ENCODE results near the gene CD74.
A peak's percentile ranks its signal among the peaks of the same experiment; 100 is the strongest.
"Not testable (repeated sequence)": the region's sequence is repeated elsewhere in the genome, so short reads cannot be mapped to it uniquely, and the experiment has no call there.

Gene CD74

DNA sequence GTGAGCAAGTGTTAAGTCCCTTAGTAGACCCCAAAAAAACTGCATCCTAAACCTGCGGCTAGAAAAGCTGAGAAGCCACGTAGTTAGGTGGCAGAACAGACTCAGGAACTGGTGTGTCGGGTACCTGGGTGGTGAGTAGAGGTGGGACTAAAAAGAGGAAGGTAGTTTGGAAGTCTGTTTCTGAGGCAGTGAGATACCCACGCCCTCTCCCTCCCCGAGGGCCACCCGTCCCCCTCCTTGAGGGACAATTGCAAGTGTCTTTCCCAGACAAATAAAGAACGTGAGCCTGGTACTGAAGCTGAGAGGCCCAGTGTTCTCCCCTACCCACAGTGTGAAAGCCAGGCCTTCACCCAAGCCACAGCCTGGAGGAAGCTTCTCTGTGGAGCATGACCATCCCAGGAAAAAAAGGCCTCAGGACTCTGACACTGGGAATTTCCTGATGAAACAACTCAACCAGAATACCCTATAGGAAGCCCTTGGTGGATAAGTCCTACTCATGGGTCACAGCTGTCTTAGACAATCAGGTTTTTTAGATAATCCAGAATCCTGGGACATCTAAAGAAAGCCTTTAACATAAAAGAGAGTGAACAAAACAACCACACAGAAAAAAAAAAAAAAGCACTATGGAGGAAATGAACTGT, 7.0 kb upstream of the CD74 start:
- H2BK15ac ChIP-seq (ENCODE audit: low read length), result no peak overlapping the region
- H2BK12ac ChIP-seq (ENCODE audit: low read length), result no peak overlapping the region
- no peak overlapping the region for H3K4me3 ChIP-seq (ENCODE audit: low read length in 2 of 2)
- no peak overlapping the region for H4K91ac ChIP-seq (ENCODE audit: low read depth, low read length, poor library complexity)
- no peaks in the 10 kb centered on the region for H3K79me1 ChIP-seq (ENCODE audit: low read depth, low read length)
- H3K27me3 ChIP-seq (ENCODE audit: control insufficient read depth in 3 of 3, insufficient read depth in 3 of 3, low read depth in 1 of 3, low read length in 3 of 3), result peaks cover 0 to 4% (median 0%) of the 10 kb centered on the region in 3 experiments
- DNase-seq (ENCODE audit: low spot score), result no peak
- no peak overlapping the region for H3K9ac ChIP-seq (ENCODE audit: low read depth, low read length, poor library complexity)
- WGBS, 2 donors (ENCODE audit: extremely low coverage in 2 of 2, insufficient read length in 2 of 2, insufficient replicate concordance in 1 of 2), result no CpG with 5 or more reads among the region's 7 CpGs
- H3K4me2 ChIP-seq (ENCODE audit: insufficient read depth, low read length, poor library complexity, severe bottlenecking), result no peak overlapping the region
- H3K27ac ChIP-seq (replicated peaks; ENCODE audit: low read length), result no peak overlapping the region
- H3K36me3 ChIP-seq (replicated peaks in 1 of 2; ENCODE audit: control insufficient read depth in 2 of 2, insufficient read depth in 2 of 2, low read length in 2 of 2), result no peaks in the 10 kb centered on the region
- no peak overlapping the region for H3K18ac ChIP-seq (ENCODE audit: low read length)
- no peaks in the 10 kb centered on the region for H3K9me3 ChIP-seq (replicated peaks in 1 of 2; ENCODE audit: control insufficient read depth in 2 of 2, insufficient read depth in 1 of 2, low read depth in 1 of 2, low read length in 2 of 2)
- H3K23ac ChIP-seq (ENCODE audit: low read depth, low read length, poor library complexity), result no peak overlapping the region
- H4K8ac ChIP-seq (ENCODE audit: low read depth, low read length), result no peak overlapping the region
- no peak overlapping the region for H2AFZ ChIP-seq (ENCODE audit: low read length)
- no peak overlapping the region for H2BK120ac ChIP-seq (ENCODE audit: low read depth, low read length)
- H2BK5ac ChIP-seq (ENCODE audit: low read length), result no peak overlapping the region
- no peak overlapping the region for H3K4ac ChIP-seq (ENCODE audit: low read length)
- H3K4me1 ChIP-seq (ENCODE audit: control insufficient read depth in 2 of 2, insufficient read depth in 1 of 2, low read depth in 1 of 2, low read length in 2 of 2), result peaks cover 0 to 2% of the 10 kb centered on the region in 2 donors
- H3K14ac ChIP-seq (ENCODE audit: low read length), result no peak overlapping the region
- H2AK5ac ChIP-seq (ENCODE audit: low read depth, low read length), result no peak overlapping the region

GRCh38 chr5:150413902-150414790, 1.4 kb upstream of the CD74 start:
- not testable (repeated sequence) for H2BK120ac ChIP-seq (ENCODE audit: low read depth, low read length); H3K4ac ChIP-seq (ENCODE audit: low read length); H2BK5ac ChIP-seq (ENCODE audit: low read length); H3K27ac ChIP-seq (replicated peaks; ENCODE audit: low read length); H3K9me3 ChIP-seq (replicated peaks in 1 of 2; ENCODE audit: control insufficient read depth in 2 of 2, insufficient read depth in 1 of 2, low read depth in 1 of 2, low read length in 2 of 2); H3K18ac ChIP-seq (ENCODE audit: low read length); H3K36me3 ChIP-seq (replicated peaks in 1 of 2; ENCODE audit: control insufficient read depth in 2 of 2, insufficient read depth in 2 of 2, low read length in 2 of 2); DNase-seq (ENCODE audit: low spot score); H3K23ac ChIP-seq (ENCODE audit: low read depth, low read length, poor library complexity); H3K27me3 ChIP-seq (ENCODE audit: control insufficient read depth in 3 of 3, insufficient read depth in 3 of 3, low read depth in 1 of 3, low read length in 3 of 3); H3K79me1 ChIP-seq (ENCODE audit: low read depth, low read length); H3K14ac ChIP-seq (ENCODE audit: low read length); H2AK5ac ChIP-seq (ENCODE audit: low read depth, low read length); H3K4me2 ChIP-seq (ENCODE audit: insufficient read depth, low read length, poor library complexity, severe bottlenecking); H2AFZ ChIP-seq (ENCODE audit: low read length); H4K8ac ChIP-seq (ENCODE audit: low read depth, low read length); H2BK12ac ChIP-seq (ENCODE audit: low read length); H3K9ac ChIP-seq (ENCODE audit: low read depth, low read length, poor library complexity); H4K91ac ChIP-seq (ENCODE audit: low read depth, low read length, poor library complexity); H3K4me3 ChIP-seq (ENCODE audit: low read length in 2 of 2)
- Histone ChIP-seq H3K4me1 (ENCODE audit: control insufficient read depth in 2 of 2, insufficient read depth in 1 of 2, low read depth in 1 of 2, low read length in 2 of 2) (peaks cover 9 to 12% of the 10 kb centered on the region in 2 donors), H2BK15ac (ENCODE audit: low read length) (peak overlapping the region; percentile 30)
- no CpG with 5 or more reads among the region's 16 CpGs for WGBS, 2 donors (ENCODE audit: extremely low coverage in 2 of 2, insufficient read length in 2 of 2, insufficient replicate concordance in 1 of 2)

DNA sequence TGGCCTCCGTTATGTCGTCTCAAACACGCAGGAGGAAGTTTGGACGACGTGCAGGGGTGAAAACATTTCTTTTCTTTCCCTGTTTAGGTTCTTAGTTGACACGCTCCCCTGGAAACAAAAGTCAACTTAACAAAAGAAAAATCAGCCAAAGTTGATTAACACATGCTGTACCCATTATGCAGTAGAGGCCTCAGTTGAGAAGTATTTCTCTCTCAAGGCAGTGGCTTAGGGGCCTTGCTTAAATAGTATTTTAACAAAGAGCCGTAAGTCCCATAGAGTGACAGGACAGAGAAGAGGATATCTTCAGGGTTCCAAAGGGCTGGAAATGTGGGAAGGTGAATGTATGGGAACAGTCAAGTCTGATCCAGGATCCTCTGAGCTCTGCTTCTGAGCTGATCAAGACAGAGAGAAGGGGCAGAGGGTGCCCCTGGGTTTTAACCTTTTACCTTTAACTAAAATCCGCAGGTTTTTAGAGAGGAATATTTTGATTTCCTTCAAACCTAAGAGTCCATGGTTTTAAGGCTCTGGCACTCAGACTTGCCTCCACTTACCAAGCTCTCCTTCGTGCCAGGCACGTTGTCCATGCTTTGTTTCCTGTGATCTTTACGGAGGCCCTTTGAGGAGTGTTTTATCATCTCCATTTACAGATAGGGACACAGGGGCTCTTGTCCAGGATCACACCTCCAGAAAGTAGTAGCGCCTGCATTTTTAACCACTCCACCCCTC, 629 bp upstream of the CD74 start:
- Histone ChIP-seq H4K8ac (ENCODE audit: low read depth, low read length) (no peak overlapping the region), H2BK15ac (ENCODE audit: low read length) (peak overlapping the region; percentile 30), H3K4ac (ENCODE audit: low read length) (no peak overlapping the region), H3K4me1 (ENCODE audit: control insufficient read depth in 2 of 2, insufficient read depth in 1 of 2, low read depth in 1 of 2, low read length in 2 of 2) (peaks cover 9 to 12% of the 10 kb centered on the region in 2 donors), H2BK5ac (ENCODE audit: low read length) (no peak overlapping the region), H2AK5ac (ENCODE audit: low read depth, low read length) (no peak overlapping the region), H3K4me2 (ENCODE audit: insufficient read depth, low read length, poor library complexity, severe bottlenecking) (peak overlapping the region; percentile 70), H3K27ac (replicated peaks; ENCODE audit: low read length) (no peak overlapping the region), H3K27me3 (ENCODE audit: control insufficient read depth in 3 of 3, insufficient read depth in 3 of 3, low read depth in 1 of 3, low read length in 3 of 3) (no peaks in the 10 kb centered on the region), H3K18ac (ENCODE audit: low read length) (peak overlapping the region; percentile 79), H2AFZ (ENCODE audit: low read length) (peak overlapping the region; percentile 90), H3K79me1 (ENCODE audit: low read depth, low read length) (no peaks in the 10 kb centered on the region), H3K23ac (ENCODE audit: low read depth, low read length, poor library complexity) (no peak overlapping the region), H3K36me3 (replicated peaks in 1 of 2; ENCODE audit: control insufficient read depth in 2 of 2, insufficient read depth in 2 of 2, low read length in 2 of 2) (no peaks in the 10 kb centered on the region), H3K4me3 (ENCODE audit: low read length in 2 of 2) (peak overlapping the region in 1 of 2 donors; percentile 38), H3K14ac (ENCODE audit: low read length) (no peak overlapping the region), H2BK120ac (ENCODE audit: low read depth, low read length) (no peak overlapping the region), H2BK12ac (ENCODE audit: low read length) (no peak overlapping the region), H3K9me3 (replicated peaks in 1 of 2; ENCODE audit: control insufficient read depth in 2 of 2, insufficient read depth in 1 of 2, low read depth in 1 of 2, low read length in 2 of 2) (no peaks in the 10 kb centered on the region), H4K91ac (ENCODE audit: low read depth, low read length, poor library complexity) (no peak overlapping the region), H3K9ac (ENCODE audit: low read depth, low read length, poor library complexity) (no peak overlapping the region)
- DNase-seq (ENCODE audit: low spot score), result no peak
- no CpG with 5 or more reads among the region's 12 CpGs for WGBS, 2 donors (ENCODE audit: extremely low coverage in 2 of 2, insufficient read length in 2 of 2, insufficient replicate concordance in 1 of 2)
